OCI-LY1 (cell line): ENCODE measurements around the gene THTPA.

Experiments used
- CTCF ChIP-seq: fragments of 200-600 bp; sonication (generic), shearing (Covaris generic); IDR thresholded peaks from 2 replicates; pipeline ENCODE4 v1.5.1; 2017; ENCODE audit warnings: mild to moderate bottlenecking, antibody characterized with exemption, low read length, moderate library complexity, mixed read lengths
- EZH2 ChIP-seq: fragments of 200-600 bp; sonication (generic), shearing (Covaris generic); IDR thresholded peaks from 2 replicates; pipeline ENCODE4 v1.8.0; 2017; ENCODE audit warnings: borderline replicate concordance, mixed run types, mild to moderate bottlenecking, antibody characterized with exemption, low read length, moderate library complexity, mixed read lengths

GRCh38 chr14:23524954-23525353 lies 31.1 kb upstream of the THTPA start:
- no peak for TF ChIP-seq EZH2
- TF ChIP-seq CTCF: no peak
